GM12892 (cell line): ENCODE data around the gene MAP3K19.

Experiments used
- POLR2A ChIP-seq: IDR thresholded peaks from 2 replicates; pipeline ENCODE4 v1.6.1; 2011; ENCODE audit warnings: low read depth, low read length, control low read depth
- POLR2AphosphoS5 ChIP-seq: IDR thresholded peaks from 2 replicates; pipeline ENCODE4 v1.6.1; 2011; ENCODE audit warnings: low read depth, low read length, control low read depth

DNA sequence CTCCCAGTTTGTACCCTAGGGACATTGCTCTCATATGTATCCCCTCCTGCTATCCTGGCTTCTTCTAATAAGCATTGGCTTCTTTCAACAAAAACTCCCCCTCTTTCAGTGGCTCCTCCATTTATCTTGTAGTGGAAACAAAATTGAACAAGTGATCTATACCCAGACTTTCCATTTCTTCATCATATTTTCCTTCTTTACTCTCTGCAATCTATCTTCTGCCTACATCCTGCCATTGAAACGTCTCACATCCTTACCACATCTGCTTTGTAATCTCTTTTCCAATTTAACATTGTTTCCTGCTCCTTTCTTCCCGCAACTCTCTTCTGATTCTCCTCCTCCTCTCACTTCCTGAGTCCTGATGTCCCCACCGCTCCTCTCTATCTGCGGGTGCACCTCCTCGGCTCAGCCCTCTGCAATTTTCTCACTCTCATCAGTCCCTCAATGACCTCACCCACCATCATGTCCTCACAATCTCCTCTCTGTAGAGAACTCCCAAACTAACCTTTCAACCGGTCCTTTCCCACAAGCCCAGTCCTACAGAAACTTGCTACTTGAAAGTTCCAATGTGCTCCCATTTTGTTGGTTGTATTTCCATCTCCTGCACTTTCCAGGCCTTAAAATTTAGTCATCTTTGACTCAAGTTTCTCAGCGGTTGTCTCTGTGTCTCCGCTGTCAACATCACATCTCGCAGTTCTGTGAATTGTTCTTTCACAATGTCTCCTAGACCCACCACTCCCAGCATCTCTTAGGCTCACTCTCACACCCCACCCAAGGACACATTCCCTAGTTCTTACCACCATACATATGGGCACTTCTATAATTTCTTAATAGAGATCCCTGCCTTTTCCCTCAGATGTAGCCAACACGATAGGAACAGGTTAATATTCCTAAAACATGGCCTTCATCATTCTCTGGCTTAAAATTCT is 24.0 kb downstream of the MAP3K19 start:
- TF ChIP-seq POLR2A = no peak
- TF ChIP-seq POLR2AphosphoS5 = no peak
